HCT116 (cell line): Measurements from ENCODE around the gene DCLRE1B. TPM values are rescaled to one million over a fixed set of nuclear protein-coding genes. Genes with fewer than 3 reads are reported as not detected.

ENCODE experiments used
- ATAC-seq: fragments of 200-7000 bp; cut with Tn5 transposase; 2 replicates; pipeline ENCODE4 v1.9.1; 2020; ENCODE audit warnings: mild to moderate bottlenecking, moderate library complexity
- BruUV-seq: library from RNA; stranded (reverse); fragments of 400-500 nt; replicated peaks from 2 replicates; lab custom pipeline; 2021; lab: Mats Ljungman, UMichigan
- CTCF ChIA-PET: fragments of 300-600 bp; sonication (Branson Sonifier 250); formaldehyde crosslinking; loops from one replicate; lab custom pipeline; 2021; ENCODE audit warnings: antibody characterized with exemption; lab: Charles Lee
- POLR2A ChIA-PET: fragments of 300-600, 350-600 bp; sonication (Branson Sonifier 250); formaldehyde crosslinking; loops from one replicate; lab custom pipeline; 2021; ENCODE audit warnings: antibody characterized with exemption; lab: Charles Lee
- RAD21 ChIA-PET, 2 experiments: fragments of 300-600 bp; sonication (Branson Sonifier 250); formaldehyde crosslinking; loops; one replicate each; lab custom pipeline; 2023; ENCODE audit warnings: low total read pairs in 2 of 2; ENCODE audit not compliant: uncharacterized antibody in 2 of 2, unreplicated experiment in 2 of 2, low non-redundant PET in 1 of 2; lab: Charles Lee
- DNase-seq: peaks from one replicate; pipeline ENCODE4 v3.0.0-alpha.2; 2010; ENCODE audit warnings: low read depth, low spot score
- H2AFZ ChIP-seq: fragments of 200-600 bp; shearing (Covaris generic), sonication (generic); 2 replicates; pipeline ENCODE4 v1.6.1; 2017; ENCODE audit warnings: low read depth, mixed run types, mixed read lengths, antibody characterized with exemption, low read length; ENCODE audit not compliant: poor library complexity, severe bottlenecking
- H3K27ac ChIP-seq: 2 replicates; pipeline ENCODE4 v1.5.1; 2012; ENCODE audit warnings: low read depth, low read length
- H3K27me3 ChIP-seq: fragments of 200-600 bp; sonication (generic); 2 replicates; pipeline ENCODE4 v1.6.1; 2016; ENCODE audit warnings: mixed run types, low read length, mixed read lengths; ENCODE audit not compliant: insufficient read depth
- H3K36me3 ChIP-seq, 2 experiments: fragments of 200-500 bp in 1 of 2; fragments of 200-600 bp in 1 of 2; sonication (Bioruptor generic) in 1 of 2; sonication (generic) in 1 of 2; 2 replicates each; pipeline versions ENCODE4 v1.5.1 to v1.6.1; 2014 to 2016; ENCODE audit warnings: low read length in 2 of 2, inconsistent platforms in 1 of 2, mixed read lengths in 1 of 2, mixed run types in 1 of 2; ENCODE audit not compliant: insufficient read depth in 2 of 2, control insufficient read depth in 1 of 2
- H3K4me1 ChIP-seq, 2 experiments: fragments of 200-600 bp in 1 of 2; sonication (generic) in 1 of 2; 2 replicates each; pipeline versions ENCODE4 v1.5.1 to v1.6.1; 2012 to 2017; ENCODE audit warnings: low read length in 2 of 2, inconsistent platforms in 1 of 2, mild to moderate bottlenecking in 1 of 2, mixed read lengths in 1 of 2, mixed run types in 1 of 2, moderate library complexity in 1 of 2; ENCODE audit not compliant: insufficient read depth in 2 of 2, control insufficient read depth in 1 of 2
- H3K4me2 ChIP-seq: fragments of 200-600 bp; sonication (generic); 2 replicates; pipeline ENCODE4 v1.6.1; 2017; ENCODE audit warnings: mixed run types, low read length, mixed read lengths
- H3K4me3 ChIP-seq, 2 experiments: fragments of 200-600 bp in 1 of 2; sonication (generic) in 1 of 2; replicated peaks in 1 of 2; 2 replicates each; pipeline ENCODE4 v1.5.1; 2011 to 2016; ENCODE audit warnings: low read length in 2 of 2, control low read depth in 1 of 2, low read depth in 1 of 2, mild to moderate bottlenecking in 1 of 2, mixed read lengths in 1 of 2, mixed run types in 1 of 2
- H3K79me2 ChIP-seq: fragments of 200-600 bp; sonication (generic); 2 replicates; pipeline ENCODE4 v1.6.1; 2017; ENCODE audit warnings: mild to moderate bottlenecking, mixed run types, low read length, moderate library complexity, mixed read lengths; ENCODE audit not compliant: insufficient read depth
- H3K9ac ChIP-seq: fragments of 200-600 bp; sonication (generic); 2 replicates; pipeline ENCODE4 v1.6.1; 2016; ENCODE audit warnings: low read length, mixed read lengths
- H3K9me2 ChIP-seq: fragments of 200-600 bp; sonication (generic), shearing (Covaris generic); 2 replicates; pipeline ENCODE4 v1.6.1; 2017; ENCODE audit warnings: mixed run types, mild to moderate bottlenecking, moderate library complexity; ENCODE audit not compliant: insufficient read depth
- H3K9me3 ChIP-seq, 2 experiments: fragments of 200-500 bp in 1 of 2; fragments of 200-600 bp in 1 of 2; sonication (Bioruptor generic) in 1 of 2; sonication (generic) in 1 of 2; 2 replicates each; pipeline ENCODE4 v1.6.1; 2014 to 2017; ENCODE audit warnings: low read length in 2 of 2, mixed read lengths in 2 of 2, inconsistent platforms in 1 of 2, low read depth in 1 of 2, mild to moderate bottlenecking in 1 of 2, mixed run types in 1 of 2, moderate library complexity in 1 of 2; ENCODE audit not compliant: control insufficient read depth in 1 of 2, insufficient read depth in 1 of 2
- H4K20me1 ChIP-seq: fragments of 200-600 bp; sonication (generic), shearing (Covaris generic); 2 replicates; pipeline ENCODE4 v1.6.1; 2017; ENCODE audit warnings: mixed run types, mild to moderate bottlenecking, moderate library complexity; ENCODE audit not compliant: insufficient read depth
- CEBPB ChIP-seq: IDR thresholded peaks from 2 replicates; pipeline ENCODE4 v1.6.1; 2012; ENCODE audit warnings: low read depth
- SIN3A ChIP-seq: IDR thresholded peaks from 2 replicates; pipeline ENCODE4 v1.6.1; 2012; ENCODE audit warnings: low read depth
- TCF7L2 ChIP-seq: IDR thresholded peaks from 2 replicates; pipeline ENCODE4 v1.7.0; 2011; ENCODE audit warnings: borderline replicate concordance, inconsistent platforms; ENCODE audit not compliant: insufficient read depth, insufficient read length; ENCODE audit errors: extremely low read depth
- ZFX ChIP-seq: fragments of 450-650 bp; IDR thresholded peaks from 2 replicates; pipeline ENCODE4 v1.6.1; 2017
- intact Hi-C: fragments of 100-400 bp; cut with micrococcal nuclease; formaldehyde crosslinking; loops from 2 replicates; pipeline ENCODE4 v1.10.0; 2022
- total RNA-seq: library from RNA; stranded (reverse); gene quantifications from one replicate; pipeline ENCODE4 v1.2.1, GENCODE V29; 2021; ENCODE audit not compliant: unreplicated experiment
- TF ChIP-seq, protein P1 (sequence below), 3 experiments: fragments of 200-600 bp in 1 of 3; sonication (generic) in 1 of 3; IDR thresholded peaks in 2 of 3; conservative IDR thresholded peaks in 1 of 3; 2 replicates each; pipeline ENCODE4 v1.5.1; 2012 to 2017; ENCODE audit warnings: low read depth in 2 of 3, low read length in 2 of 3, antibody characterized with exemption in 1 of 3, borderline replicate concordance in 1 of 3, control low read depth in 1 of 3, mild to moderate bottlenecking in 1 of 3, mixed read lengths in 1 of 3, mixed run types in 1 of 3, moderate library complexity in 1 of 3; ENCODE audit not compliant: insufficient read depth in 1 of 3
- TF ChIP-seq, protein P2 (sequence below): IDR thresholded peaks from 2 replicates; pipeline ENCODE4 v1.6.1; 2012

The DCLRE1B gene
- total RNA-seq, 1 experiment from 2014 or later, result 13.4 TPM

DNA sequence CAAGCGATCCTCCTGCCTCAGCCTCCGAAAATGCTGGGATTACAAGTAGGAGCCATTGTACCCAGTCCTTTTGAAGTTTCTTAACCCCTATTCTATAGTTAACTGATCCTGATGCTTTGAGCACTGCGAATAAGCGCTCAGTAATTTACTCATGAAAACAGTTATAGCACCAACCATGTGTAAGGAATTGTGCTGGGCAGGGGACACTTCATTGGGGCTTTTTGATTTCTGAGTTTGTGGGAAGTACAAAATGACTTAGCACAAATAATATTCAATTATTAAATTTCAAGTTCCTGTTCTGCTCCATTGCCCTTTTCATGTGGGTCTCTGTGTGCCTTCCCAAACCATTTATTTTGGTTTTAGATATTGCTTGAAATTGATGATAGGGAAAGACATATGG is 17.8 kb downstream of the DCLRE1B start:
- intact Hi-C loops, result no loop called here
- no peak for ATAC-seq

DNA sequence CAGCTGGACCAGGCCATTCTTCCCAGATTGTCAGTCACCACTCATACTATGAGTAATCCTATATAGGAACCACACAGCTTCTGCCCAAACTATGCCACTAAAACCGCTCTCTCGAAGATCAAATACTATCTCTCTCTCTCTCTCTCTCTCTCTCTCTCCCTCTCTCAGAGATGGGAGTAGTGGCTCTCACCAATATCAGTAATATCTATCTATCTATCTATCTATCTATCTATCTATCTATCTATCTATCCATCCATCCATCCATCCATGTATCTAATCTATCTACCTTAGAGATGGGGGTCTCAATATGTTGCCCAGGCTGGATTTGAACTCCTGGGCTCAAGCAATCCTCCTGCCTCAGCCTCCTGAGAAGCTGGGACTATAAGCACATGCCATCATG is 19.3 kb downstream of the DCLRE1B start:
- no peak for DNase-seq
- Histone ChIP-seq H2AFZ (no peak overlapping the region), H3K79me2 (no peaks in the 10 kb centered on the region), H3K27ac (no peak overlapping the region), H3K9ac (no peak overlapping the region), H4K20me1 (no peaks in the 10 kb centered on the region), H3K4me1 (peaks cover 2 to 15% of the 10 kb centered on the region in 2 experiments; a peak in 2 of 4 replicates), H3K4me2 (no peak overlapping the region), H3K9me2 (no peaks in the 10 kb centered on the region), H3K27me3 (no peaks in the 10 kb centered on the region), H3K36me3 (no peaks in the 10 kb centered on the region), H3K4me3 (no peak overlapping the region), H3K9me3 (no peaks in the 10 kb centered on the region)
- ATAC-seq, result no peak
- ChIA-PET POLR2A (interaction anchor here (0.8 kb wide), 1 partner anchor 20 kb away, joined by 4 read pairs; the partner anchor contains the start of gene AP4B1), RAD21 (no interaction called here), CTCF (no interaction called here)
- TF ChIP-seq SIN3A, result no peak
- TF ChIP-seq, protein P1, sequence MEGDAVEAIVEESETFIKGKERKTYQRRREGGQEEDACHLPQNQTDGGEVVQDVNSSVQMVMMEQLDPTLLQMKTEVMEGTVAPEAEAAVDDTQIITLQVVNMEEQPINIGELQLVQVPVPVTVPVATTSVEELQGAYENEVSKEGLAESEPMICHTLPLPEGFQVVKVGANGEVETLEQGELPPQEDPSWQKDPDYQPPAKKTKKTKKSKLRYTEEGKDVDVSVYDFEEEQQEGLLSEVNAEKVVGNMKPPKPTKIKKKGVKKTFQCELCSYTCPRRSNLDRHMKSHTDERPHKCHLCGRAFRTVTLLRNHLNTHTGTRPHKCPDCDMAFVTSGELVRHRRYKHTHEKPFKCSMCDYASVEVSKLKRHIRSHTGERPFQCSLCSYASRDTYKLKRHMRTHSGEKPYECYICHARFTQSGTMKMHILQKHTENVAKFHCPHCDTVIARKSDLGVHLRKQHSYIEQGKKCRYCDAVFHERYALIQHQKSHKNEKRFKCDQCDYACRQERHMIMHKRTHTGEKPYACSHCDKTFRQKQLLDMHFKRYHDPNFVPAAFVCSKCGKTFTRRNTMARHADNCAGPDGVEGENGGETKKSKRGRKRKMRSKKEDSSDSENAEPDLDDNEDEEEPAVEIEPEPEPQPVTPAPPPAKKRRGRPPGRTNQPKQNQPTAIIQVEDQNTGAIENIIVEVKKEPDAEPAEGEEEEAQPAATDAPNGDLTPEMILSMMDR (IDR thresholded peaks at IDR 0.05 in 2 of 3, conservative IDR thresholded peaks at IDR 0.05 in 1 of 3; ENCODE audit: borderline replicate concordance in 1 of 3, insufficient read depth in 1 of 3, low read depth in 2 of 3, low read length in 2 of 3), result no peak
- TF ChIP-seq, protein P2, sequence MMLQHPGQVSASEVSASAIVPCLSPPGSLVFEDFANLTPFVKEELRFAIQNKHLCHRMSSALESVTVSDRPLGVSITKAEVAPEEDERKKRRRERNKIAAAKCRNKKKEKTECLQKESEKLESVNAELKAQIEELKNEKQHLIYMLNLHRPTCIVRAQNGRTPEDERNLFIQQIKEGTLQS, result no peak
- intact Hi-C loops, result no loop called here
- BruUV-seq, result no TSS peak

More for the DNA sequence above, 17.8 kb downstream of the DCLRE1B start:
- RAD21 ChIA-PET, result interaction anchor here in 1 of 2 experiments (0.7 kb wide), 1 partner anchor 1841 kb away, joined by 5 read pairs; no protein-coding TSS in a partner anchor
- no TSS peak for BruUV-seq
- H3K27ac ChIP-seq, result no peak overlapping the region
- TF ChIP-seq TCF7L2 (no peak), CEBPB (no peak), SIN3A (no peak), ZFX (no peak)
- TF ChIP-seq, all 23 proteins: peak for 0
- Histone ChIP-seq H3K4me2 (no peak overlapping the region), H3K79me2 (no peaks in the 10 kb centered on the region), H3K9me3 (no peaks in the 10 kb centered on the region), H2AFZ (no peak overlapping the region), H3K9me2 (no peaks in the 10 kb centered on the region), H3K4me3 (no peak overlapping the region), H3K27me3 (no peaks in the 10 kb centered on the region), H3K4me1 (peaks cover 0 to 4% of the 10 kb centered on the region in 2 experiments; a peak in 1 of 4 replicates), H4K20me1 (no peaks in the 10 kb centered on the region), H3K9ac (no peak overlapping the region), H3K36me3 (no peaks in the 10 kb centered on the region)
- no peak for DNase-seq
- CTCF ChIA-PET, result no interaction called here
- POLR2A ChIA-PET, result no interaction called here
